HG03442 (cell line): ENCODE measurements around the gene ASPRV1.

Source experiments
- ATAC-seq: cut with Tn5 transposase; IDR thresholded peaks from one replicate; pipeline ENCODE4 v1.9.1; 2021; ENCODE audit warnings: mild to moderate bottlenecking, moderate library complexity; ENCODE audit not compliant: unreplicated experiment

ASPRV1 gene

GRCh38 chr2:69943843-69944525 is 17.4 kb downstream of the ASPRV1 start:
- no peak for ATAC-seq

- no peak for ATAC-seq
Measured at GRCh38 chr2:69943000-69943842, 18.2 kb downstream of the ASPRV1 start.

DNA sequence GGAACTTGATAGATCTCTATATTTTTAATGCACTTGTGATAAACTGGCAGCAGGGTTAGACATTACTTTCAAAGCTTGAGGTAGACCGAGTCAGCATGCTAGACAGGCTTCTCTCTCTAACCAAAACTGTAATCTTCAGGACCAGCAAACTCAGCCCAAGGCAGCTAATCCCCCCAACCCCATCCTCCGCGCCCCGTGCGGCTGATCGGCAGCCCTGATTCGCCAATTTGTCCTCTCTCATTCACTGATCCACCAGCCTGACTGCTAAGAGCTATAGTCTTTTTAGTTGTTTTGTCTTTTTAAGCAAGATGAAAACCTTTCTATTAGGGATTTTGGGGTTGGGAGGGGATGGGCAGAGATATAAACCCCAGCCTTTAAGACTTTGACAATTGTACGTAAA is 20.7 kb downstream of the ASPRV1 start:
- ATAC-seq: no peak

GRCh38 chr2:69939722-69940121 is 21.7 kb downstream of the ASPRV1 start:
- ATAC-seq: no peak

- no peak for ATAC-seq
Measured at GRCh38 chr2:69937968-69938367, 23.5 kb downstream of the ASPRV1 start.

- no peak for ATAC-seq
Measured at GRCh38 chr2:69936906-69937305, 24.5 kb downstream of the ASPRV1 start.

- no peak for ATAC-seq
Measured at GRCh38 chr2:69935011-69935410, 26.4 kb downstream of the ASPRV1 start.

DNA sequence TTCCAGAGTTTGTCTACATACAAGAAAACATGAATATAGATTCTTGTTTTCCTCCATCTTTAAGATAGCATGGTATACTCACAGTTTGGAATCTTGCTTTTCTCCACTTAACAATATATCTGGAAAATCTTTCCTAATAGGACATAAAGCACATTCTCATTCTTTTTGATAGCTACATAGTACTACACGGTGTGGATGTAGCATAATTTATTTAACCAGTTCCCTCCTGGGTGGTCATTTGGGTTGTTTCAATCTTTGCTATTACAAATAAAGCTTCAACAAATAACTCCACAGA is 26.9 kb downstream of the ASPRV1 start:
- no peak for ATAC-seq

DNA sequence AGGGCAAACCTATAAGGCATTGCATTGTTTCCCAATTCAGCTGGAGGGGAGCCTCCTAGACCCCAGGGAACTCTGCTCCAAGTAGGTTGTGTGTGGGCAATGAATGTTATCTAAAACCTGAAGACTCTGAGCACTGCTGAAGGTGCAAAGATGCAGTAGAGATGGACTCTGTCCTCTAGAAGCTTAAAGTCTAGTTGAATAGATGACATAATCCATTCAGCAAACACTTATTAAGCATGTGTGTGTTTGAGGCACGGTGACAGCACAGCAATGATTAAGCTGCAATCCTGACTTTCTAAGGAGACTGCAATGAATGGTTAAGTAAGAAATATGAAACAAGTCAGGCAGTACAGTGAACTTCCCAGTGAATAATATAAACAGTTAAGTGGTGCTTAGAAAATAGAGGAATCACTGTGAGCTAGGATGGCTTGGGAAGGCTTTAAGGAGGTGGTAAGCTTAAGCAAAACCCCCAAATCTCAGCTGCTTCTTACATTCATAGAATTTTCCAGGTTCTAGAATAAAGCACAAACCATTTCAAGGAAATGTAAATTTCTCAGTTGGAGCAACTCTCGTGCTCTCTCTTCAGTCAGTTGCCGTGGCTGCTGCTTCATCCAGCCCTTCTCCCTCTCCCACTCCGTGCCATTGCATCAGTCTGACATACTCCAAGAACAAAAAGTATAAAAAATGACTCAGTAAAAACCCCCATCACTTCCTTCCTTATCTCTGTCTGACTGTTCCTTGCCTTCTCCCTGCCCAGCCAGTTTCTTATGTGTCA is 27.4 kb downstream of the ASPRV1 start:
- no peak for ATAC-seq

DNA sequence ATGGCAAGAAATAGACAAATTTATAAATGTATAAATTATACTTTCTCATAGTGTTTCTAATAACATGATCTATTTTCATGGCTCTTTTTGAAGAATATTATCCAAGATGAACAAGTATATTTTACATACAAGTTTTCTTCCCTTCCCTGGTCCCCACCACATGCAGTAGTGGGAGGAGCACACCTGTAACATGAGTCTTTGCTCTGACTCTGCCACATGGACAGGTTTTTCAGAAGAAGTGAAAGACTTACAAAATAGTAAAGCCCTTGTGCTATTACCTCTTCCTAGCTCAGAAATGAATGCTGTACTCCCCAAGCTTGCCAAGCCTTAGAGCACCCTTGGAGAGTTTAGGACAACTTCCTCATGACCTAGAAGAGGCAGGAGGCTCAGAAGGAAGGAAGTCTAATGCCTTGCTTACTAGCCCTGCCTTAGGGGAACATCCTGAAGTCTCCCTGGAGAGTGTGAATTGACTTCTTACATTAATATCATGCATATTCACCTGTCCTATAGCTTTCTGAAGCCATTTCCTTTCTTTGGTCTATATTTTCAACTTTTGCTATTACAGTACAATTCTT is 28.1 kb downstream of the ASPRV1 start:
- ATAC-seq: no peak

DNA sequence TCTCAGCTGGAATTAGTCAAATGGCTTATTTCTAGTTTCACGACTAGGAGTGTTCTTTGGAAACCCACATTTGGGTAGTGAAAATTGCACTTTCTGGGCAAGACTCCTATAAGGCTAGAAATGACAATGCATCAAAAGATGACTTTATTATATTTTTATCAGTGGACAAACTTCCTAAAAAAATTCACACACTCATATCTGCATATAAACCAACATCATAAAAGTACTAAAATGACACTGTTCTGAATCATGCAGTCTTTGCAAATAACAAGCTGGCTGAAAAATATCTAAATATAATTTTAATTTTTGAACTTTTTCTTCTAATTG is 28.9 kb downstream of the ASPRV1 start:
- ATAC-seq: no peak

DNA sequence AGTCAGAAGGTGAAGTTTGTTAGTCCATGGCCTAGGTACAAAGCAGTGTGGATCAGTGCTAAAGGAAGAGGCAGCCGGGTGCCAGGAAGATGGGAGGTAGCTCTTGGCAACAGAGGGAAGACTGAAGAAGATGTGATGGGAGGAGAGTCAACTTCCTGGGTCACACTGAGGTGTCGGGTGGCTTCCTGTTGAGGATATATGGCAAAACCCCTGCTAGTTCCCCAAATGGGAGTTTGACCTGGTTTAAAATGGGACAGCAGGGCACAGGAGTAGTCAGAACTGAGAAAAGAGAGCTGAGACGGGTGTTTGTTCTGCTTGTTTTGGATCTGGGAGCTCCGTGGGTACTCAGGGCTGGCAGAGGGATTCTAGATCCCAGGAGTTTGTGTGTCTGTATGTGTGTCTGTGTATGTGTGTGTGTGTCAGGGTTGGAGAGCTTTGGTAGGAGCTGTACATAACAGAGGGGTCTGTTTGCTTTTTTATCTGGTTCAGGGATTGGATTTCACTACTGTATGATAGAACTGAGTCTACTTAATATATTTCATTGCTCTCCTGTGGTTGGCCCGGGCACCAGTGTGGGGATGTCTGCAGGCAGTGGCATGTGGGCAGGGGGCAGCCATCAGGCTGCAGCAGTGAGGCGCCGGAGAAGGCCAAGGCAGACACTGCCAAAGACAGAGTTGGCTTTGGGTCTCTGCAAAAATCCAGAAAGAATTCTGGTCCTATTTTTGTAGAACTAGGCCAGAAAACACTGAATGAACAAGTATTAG is 29.4 kb downstream of the ASPRV1 start:
- no peak for ATAC-seq

DNA sequence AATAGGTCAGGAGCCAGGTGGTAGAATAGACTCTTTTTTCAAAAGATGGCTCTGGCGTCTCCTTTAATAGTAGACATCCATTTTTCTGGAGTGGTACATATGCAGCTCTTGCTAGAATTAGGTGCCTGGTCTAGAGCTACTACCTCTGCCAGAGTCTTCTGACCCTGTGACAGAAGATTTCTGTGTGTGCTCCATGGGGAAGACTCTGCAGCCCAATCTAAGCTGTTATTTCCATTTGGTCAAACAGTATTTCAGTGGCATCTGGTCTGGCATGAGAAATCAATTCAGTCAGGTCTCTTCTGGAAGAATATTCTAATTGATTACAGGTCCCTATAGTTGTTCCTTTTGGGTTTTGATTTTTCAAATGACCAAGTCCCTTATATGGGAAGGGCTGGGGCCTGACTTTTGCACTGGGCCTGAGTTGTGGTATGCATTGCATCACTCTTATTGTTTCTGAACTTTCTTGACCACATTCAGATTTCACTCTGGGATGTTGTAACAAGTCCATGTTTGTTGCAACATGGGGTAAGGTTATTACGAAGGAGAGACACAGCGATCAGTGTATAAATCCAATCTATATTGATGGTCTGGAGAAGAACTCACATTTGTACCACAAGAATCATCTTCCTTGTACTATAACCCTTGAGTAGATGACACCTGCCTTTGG is 34.4 kb downstream of the ASPRV1 start:
- no peak for ATAC-seq

- ATAC-seq: no peak
Measured at GRCh38 chr2:69923116-69923515, 38.3 kb downstream of the ASPRV1 start.

GRCh38 chr2:69918401-69918800 is 43.0 kb downstream of the ASPRV1 start:
- ATAC-seq: no peak

GRCh38 chr2:69917852-69918251 is 43.6 kb downstream of the ASPRV1 start:
- no peak for ATAC-seq

- no peak for ATAC-seq
Measured at GRCh38 chr2:69916106-69916505, 45.3 kb downstream of the ASPRV1 start.

GRCh38 chr2:69914950-69915945 is 46.2 kb downstream of the ASPRV1 start, which contains the start of gene MXD1:
Gene MXD1, plus strand, starts transcription at chr2:69915109. Its CDS starts 222 bp downstream, at chr2:69915331.
- no peak for ATAC-seq
